ENCODE measurements around the gene IMPDH2. TPM values are rescaled to one million over a fixed set of nuclear protein-coding genes. Genes with fewer than 3 reads are reported as not detected.

The IMPDH2 gene
- total and polyA plus RNA-seq, 10 of the 15 experiments (the other 5 are each of a cell fraction or from before 2014, with no cell fraction given): 190 to 424 (median 345) TPM

DNA sequence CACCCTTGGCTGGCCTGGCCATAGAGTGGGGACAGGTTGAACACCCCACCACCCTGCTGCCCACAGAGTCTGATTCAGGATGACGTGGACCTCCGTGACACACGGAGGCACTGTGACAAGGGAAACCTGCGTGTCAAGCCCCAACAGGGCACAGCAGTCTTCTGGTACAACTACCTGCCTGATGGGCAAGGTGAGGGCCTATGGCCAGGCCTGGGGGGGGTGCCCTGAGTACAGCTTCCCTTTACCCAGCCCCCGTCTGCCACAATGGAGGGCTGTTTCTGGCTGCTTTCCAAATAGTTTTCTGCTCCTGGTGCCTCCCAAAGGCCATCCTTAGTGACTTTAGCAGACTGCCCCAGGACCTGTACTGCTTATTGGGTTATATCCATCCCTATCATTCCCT, 23.2 kb downstream of the IMPDH2 start (continued):
- TF ChIP-seq, protein P1, sequence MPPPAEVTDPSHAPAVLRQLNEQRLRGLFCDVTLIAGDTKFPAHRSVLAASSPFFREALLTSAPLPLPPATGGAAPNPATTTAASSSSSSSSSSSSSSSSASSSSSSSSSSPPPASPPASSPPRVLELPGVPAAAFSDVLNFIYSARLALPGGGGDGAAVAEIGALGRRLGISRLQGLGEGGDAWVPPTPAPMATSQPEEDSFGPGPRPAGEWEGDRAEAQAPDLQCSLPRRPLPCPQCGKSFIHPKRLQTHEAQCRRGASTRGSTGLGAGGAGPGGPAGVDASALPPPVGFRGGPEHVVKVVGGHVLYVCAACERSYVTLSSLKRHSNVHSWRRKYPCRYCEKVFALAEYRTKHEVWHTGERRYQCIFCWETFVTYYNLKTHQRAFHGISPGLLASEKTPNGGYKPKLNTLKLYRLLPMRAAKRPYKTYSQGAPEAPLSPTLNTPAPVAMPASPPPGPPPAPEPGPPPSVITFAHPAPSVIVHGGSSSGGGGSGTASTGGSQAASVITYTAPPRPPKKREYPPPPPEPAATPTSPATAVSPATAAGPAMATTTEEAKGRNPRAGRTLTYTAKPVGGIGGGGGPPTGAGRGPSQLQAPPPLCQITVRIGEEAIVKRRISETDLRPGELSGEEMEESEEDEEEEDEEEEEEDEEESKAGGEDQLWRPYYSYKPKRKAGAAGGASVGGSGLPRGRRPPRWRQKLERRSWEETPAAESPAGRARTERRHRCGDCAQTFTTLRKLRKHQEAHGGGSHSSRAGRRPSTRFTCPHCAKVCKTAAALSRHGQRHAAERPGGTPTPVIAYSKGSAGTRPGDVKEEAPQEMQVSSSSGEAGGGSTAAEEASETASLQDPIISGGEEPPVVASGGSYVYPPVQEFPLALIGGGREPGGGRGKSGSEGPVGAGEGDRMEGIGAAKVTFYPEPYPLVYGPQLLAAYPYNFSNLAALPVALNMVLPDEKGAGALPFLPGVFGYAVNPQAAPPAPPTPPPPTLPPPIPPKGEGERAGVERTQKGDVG (CRISPR knock-in tag; IDR thresholded peaks at IDR 0.05): no peak
- TF ChIP-seq, protein P2, sequence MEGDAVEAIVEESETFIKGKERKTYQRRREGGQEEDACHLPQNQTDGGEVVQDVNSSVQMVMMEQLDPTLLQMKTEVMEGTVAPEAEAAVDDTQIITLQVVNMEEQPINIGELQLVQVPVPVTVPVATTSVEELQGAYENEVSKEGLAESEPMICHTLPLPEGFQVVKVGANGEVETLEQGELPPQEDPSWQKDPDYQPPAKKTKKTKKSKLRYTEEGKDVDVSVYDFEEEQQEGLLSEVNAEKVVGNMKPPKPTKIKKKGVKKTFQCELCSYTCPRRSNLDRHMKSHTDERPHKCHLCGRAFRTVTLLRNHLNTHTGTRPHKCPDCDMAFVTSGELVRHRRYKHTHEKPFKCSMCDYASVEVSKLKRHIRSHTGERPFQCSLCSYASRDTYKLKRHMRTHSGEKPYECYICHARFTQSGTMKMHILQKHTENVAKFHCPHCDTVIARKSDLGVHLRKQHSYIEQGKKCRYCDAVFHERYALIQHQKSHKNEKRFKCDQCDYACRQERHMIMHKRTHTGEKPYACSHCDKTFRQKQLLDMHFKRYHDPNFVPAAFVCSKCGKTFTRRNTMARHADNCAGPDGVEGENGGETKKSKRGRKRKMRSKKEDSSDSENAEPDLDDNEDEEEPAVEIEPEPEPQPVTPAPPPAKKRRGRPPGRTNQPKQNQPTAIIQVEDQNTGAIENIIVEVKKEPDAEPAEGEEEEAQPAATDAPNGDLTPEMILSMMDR (IDR thresholded peaks at IDR 0.05 in 2 of 3, conservative IDR thresholded peaks at IDR 0.05 in 1 of 3; ENCODE audit: control insufficient read depth in 2 of 3, extremely low read depth in 1 of 3, insufficient read depth in 1 of 3, low read depth in 3 of 3, low read length in 3 of 3): no peak
- TF ChIP-seq STAT1 (conservative IDR thresholded peaks at IDR 0.05) (no peak), WRNIP1 (IDR thresholded peaks at IDR 0.05; ENCODE audit: borderline replicate concordance, low read depth, low read length) (no peak)

DNA sequence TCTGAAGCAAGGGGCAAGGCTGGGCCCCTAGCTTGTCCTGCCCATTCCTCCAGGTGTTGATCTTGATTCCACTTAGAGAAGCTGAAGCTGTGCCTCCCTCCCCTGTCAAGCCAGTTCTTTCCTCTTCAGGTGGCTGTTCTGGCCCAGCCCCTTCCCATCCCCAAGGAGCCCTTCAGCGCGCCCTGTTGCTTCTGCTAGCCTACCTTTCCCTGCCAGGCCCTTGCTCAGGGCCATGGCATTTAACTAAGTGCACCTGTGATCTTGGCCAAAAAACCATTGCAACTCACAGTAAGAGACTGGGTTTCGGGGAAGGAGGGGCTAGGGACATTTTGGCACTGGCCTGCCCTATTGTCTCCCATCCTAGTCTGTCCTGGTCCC, 23.9 kb downstream of the IMPDH2 start:
- Histone ChIP-seq H2AFZ (ENCODE audit: control insufficient read depth, low read depth, low read length) (no peak overlapping the region), H4K20me1 (ENCODE audit: control insufficient read depth, insufficient read depth) (peaks cover 5% of the 10 kb centered on the region; the same call in 1 of the 2 replicates), H3K9ac (ENCODE audit: control insufficient read depth, insufficient read depth, low read length) (no peak overlapping the region), H3K27ac (ENCODE audit: control insufficient read depth, insufficient read depth) (no peak overlapping the region), H3K27me3 (replicated peaks in 1 of 2; ENCODE audit: control insufficient read depth in 2 of 2, insufficient read depth in 2 of 2, low read length in 1 of 2) (no peaks in the 10 kb centered on the region), H3K36me3 (ENCODE audit: control insufficient read depth in 2 of 2, insufficient read depth in 2 of 2, low read length in 1 of 2) (no peaks in the 10 kb centered on the region), H3K4me2 (ENCODE audit: control insufficient read depth, insufficient read depth) (no peak overlapping the region), H3K4me3 (no peak overlapping the region), H3K9me3 (replicated peaks; ENCODE audit: control insufficient read depth, insufficient read depth, low read length) (no peaks in the 10 kb centered on the region), H3K79me2 (ENCODE audit: control insufficient read depth, insufficient read depth, low read length) (peaks cover 27% of the 10 kb centered on the region), H3K4me1 (ENCODE audit: control insufficient read depth, insufficient read depth, low read length) (peaks cover 16% of the 10 kb centered on the region)
- no TSS peak for BruUV-seq (replicated peaks)
- ATAC-seq (no peak), FAIRE-seq (no peak), DNase-seq (ENCODE audit: low read depth, low spot score) (no peak)
- intact Hi-C loops (cut with micrococcal nuclease; ENCODE audit: unreplicated experiment) (no loop called here), in situ Hi-C loops (cut with MboI) (no loop called here)
- CTCF ChIA-PET: interaction anchor here (5.5 kb wide), 1 partner anchor 16 kb away, joined by 123 read pairs; the partner anchor contains the start of gene P4HTM
- SMC1A ChIA-PET (ENCODE audit: uncharacterized antibody, unreplicated experiment): no interaction called here
- POLR2A ChIA-PET: interaction anchor here (1.0 to 3.7 kb wide), 3 partner anchors 16 to 465 kb away, joined by 5 to 69 read pairs (median 8); partner anchors contain the start of genes DAG1, IMPDH2 and NDUFAF3
- RAD21 ChIA-PET (ENCODE audit: unreplicated experiment): interaction anchor here (1.1 kb wide), 1 partner anchor 16 kb away, joined by 3 read pairs; no protein-coding TSS in a partner anchor
- 95% methylated on average over 3 of the region's 3 CpGs for WGBS (ENCODE audit: insufficient coverage, insufficient replicate concordance, low lambda C conversion rate, missing lambda C conversion rate)
- no peak for TF ChIP-seq MTA2 (IDR thresholded peaks at IDR 0.05; ENCODE audit: low read depth)
- TF ChIP-seq CBX5 (IDR thresholded peaks at IDR 0.05; ENCODE audit: low read depth): no peak
- TF ChIP-seq NR2C1 (IDR thresholded peaks at IDR 0.05): no peak
- TF ChIP-seq, protein P3, sequence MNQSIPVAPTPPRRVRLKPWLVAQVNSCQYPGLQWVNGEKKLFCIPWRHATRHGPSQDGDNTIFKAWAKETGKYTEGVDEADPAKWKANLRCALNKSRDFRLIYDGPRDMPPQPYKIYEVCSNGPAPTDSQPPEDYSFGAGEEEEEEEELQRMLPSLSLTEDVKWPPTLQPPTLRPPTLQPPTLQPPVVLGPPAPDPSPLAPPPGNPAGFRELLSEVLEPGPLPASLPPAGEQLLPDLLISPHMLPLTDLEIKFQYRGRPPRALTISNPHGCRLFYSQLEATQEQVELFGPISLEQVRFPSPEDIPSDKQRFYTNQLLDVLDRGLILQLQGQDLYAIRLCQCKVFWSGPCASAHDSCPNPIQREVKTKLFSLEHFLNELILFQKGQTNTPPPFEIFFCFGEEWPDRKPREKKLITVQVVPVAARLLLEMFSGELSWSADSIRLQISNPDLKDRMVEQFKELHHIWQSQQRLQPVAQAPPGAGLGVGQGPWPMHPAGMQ (IDR thresholded peaks at IDR 0.05; ENCODE audit: borderline replicate concordance): no peak
- TF ChIP-seq, protein P4, sequence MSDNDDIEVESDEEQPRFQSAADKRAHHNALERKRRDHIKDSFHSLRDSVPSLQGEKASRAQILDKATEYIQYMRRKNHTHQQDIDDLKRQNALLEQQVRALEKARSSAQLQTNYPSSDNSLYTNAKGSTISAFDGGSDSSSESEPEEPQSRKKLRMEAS (IDR thresholded peaks at IDR 0.05; ENCODE audit: low read depth, low read length): no peak
- TF ChIP-seq IKZF1 (conservative IDR thresholded peaks at IDR 0.05): no peak
- TF ChIP-seq, protein P5, sequence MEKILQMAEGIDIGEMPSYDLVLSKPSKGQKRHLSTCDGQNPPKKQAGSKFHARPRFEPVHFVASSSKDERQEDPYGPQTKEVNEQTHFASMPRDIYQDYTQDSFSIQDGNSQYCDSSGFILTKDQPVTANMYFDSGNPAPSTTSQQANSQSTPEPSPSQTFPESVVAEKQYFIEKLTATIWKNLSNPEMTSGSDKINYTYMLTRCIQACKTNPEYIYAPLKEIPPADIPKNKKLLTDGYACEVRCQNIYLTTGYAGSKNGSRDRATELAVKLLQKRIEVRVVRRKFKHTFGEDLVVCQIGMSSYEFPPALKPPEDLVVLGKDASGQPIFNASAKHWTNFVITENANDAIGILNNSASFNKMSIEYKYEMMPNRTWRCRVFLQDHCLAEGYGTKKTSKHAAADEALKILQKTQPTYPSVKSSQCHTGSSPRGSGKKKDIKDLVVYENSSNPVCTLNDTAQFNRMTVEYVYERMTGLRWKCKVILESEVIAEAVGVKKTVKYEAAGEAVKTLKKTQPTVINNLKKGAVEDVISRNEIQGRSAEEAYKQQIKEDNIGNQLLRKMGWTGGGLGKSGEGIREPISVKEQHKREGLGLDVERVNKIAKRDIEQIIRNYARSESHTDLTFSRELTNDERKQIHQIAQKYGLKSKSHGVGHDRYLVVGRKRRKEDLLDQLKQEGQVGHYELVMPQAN (conservative IDR thresholded peaks at IDR 0.05): no peak
- TF ChIP-seq ESRRA (IDR thresholded peaks at IDR 0.05; ENCODE audit: low read length): no peak
- TF ChIP-seq NBN (IDR thresholded peaks at IDR 0.05): no peak
- no peak for TF ChIP-seq POLR2AphosphoS2 (IDR thresholded peaks at IDR 0.05; ENCODE audit: low read depth, low read length)

Measured in GM12878 (cell line).